Amniotic stem cell (primary cell): ENCODE results near the gene WNK4.

Experiments used
- DNase-seq: peaks from one replicate; lab custom pipeline; 2025; lab: John Stamatoyannopoulos, UW

Gene WNK4

DNA sequence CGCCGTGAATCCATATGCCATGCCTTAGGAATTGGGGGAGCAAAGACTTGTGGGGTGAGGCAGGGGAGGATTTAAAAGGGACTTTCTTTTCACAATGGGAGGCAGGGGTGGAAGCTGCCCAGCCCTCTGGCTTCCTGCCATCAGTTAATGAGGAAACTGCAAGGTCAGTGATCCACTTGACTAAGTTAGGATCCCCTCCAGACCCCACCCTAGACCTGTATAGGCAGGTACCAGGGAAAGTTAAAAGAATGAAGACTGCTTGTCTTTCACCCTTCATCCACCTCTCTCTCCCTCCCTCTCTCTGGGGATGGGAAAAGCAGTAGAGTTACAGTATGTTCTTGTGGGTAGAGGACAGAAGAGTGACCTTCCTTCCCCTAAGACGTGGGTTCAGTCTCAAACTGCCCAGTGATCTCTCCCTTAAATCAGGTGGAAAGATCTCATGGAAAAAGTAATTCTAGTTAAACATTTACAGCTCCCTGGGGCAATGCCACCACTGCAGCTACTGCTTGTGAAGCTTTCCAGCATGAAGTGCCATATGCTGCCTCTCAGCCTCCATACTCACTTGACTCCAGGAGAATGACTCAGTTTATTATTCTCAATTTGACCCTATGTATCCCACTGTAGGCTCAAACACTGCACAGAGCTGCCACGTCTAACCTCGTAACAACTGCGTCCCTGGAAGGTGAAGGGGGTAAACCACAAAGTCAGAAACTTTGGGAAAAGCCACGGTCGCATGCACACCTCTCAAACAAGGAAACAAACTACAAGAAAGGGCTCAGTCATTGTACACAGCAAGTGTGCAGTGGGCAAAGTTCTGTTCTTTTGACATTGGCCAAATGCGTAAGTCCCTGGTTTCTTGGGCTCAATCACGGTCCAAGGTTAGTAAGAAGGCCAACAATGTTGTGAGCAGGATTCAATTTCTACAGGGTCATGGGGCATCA lies 16.9 kb downstream of the WNK4 start:
- DNase-seq, result no peak

DNA sequence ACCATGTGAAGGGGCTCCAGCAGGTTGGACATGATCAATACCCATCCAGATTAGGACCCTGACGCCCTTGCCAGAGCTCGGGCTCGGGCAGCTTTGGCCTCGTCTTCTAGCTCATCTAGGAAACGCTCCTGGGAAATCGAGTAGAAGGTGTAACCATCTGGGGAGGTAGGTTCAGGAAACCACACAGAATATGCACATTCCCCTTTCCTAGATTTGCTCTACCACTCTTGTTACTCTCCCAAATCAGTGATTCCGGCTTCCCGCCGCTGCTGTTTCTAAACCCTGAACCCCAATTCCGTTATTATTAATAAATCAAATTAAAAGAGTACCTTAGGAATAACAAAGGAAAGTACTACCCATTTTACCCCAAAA lies 17.6 kb downstream of the WNK4 start:
- DNase-seq, result no peak

DNA sequence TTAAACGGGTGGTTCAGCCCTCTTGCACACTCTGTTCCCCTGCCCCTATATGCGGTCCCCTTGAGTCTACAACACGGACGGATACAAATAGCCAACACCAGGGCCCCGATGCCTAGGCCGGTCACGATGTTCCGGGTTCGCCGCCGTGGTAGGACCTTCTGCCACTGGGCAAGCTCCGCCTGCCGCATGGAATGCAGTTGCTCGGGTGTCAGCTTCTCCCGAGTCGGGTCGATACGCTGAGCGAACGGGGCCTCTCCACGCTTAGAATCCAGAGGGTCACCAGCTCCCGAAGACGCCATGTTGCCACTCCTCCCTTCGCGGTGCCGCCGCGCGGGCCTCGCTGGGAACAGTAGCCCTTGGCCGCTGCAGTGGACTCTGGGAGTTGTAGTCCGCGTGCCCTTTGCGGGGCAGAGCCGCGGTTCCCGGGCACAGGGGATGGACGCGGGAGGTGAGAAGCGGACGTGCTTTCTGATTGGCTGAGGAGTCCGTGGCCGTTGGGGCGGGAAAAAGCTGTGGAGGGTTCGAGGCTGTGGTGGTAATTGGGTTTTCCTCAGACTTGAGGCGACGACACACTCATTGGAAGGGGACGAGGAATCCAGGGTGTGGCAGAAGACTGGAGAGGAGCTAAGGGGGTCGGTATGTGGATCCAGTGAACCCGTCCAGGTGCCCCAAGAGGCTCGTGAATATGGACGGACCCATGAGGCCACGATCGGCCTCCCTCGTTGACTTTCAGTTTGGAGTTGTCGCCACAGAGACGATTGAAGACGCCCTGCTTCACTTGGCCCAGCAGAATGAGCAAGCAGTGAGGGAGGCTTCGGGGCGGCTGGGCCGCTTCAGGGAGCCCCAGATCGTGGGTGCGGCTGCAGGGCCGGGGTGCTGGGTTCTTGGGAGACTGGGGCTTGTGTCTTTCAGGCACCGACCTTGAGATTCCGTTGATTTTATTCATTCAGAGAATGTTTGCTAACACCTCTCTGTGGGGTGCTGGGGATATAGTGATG lies 18.3 kb downstream of the WNK4 start, which contains the start of the genes CNTD1 and COA3:
Gene CNTD1 (plus strand): TSS at position 479 of the 998 bp plus-strand sequence. CDS start 207 bp downstream, at position 686.
Gene COA3 (minus strand): TSS at position 322 of the 998 bp plus-strand sequence. CDS start 23 bp downstream, at position 299.
- DNase-seq, result peak; percentile 44

DNA sequence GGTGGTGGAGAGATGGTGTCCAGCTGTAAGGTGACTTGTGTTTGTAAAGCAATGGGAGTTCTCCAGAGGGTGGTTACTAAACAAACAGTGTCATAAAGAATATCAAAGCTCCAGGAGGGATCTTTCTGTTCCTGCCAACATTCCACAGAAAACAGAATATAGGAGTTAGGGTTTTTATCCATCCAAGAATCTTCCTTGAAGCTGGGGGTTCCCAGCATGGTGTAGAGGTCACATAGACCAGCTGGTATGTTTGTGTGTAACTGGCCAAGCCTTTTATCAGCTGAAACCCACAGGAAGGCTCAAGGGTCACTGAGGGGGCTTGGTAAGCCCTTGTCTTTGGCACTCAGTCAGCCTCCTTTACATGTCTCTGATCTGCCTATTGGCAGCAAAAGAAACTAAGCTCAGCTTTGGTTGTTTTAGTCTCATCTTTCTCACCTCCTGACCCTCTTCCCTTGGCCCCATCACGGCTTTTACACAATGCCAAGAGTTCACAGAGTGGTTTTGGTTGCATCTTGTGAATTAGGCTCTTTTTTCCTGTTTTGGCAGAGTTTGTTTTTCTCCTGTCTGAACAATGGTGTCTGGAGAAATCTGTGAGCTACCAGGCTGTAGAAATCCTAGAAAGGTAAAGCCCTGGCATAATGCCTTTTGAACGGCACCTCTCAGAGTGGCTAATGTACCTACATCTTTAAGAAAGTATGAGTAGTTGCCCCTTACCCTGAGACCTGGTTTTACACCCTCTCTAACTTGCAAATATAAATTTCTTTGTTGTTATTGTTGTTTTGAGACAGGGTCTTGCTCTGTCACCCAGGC lies 22.9 kb downstream of the WNK4 start:
- no peak for DNase-seq

DNA sequence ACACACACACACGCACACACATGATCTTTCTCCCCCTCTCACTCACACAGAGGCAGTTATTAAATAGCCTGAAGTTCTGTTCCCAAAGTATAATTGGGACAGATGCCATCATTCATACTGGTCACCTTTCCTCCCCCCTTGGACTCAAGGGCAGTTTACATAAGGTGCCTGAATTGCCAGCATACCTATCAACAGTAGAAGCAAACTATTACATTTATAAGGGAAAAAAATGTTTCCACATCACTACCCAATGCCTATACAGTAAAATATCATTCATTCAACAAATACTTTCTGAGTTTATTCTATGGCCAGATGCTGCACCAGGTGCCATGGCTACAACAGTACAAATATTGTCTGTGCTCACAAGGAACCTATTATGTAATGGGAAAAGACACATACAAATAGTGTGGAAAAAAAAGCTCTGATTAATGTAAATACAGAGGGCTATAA lies 24.5 kb downstream of the WNK4 start:
- no peak for DNase-seq

DNA sequence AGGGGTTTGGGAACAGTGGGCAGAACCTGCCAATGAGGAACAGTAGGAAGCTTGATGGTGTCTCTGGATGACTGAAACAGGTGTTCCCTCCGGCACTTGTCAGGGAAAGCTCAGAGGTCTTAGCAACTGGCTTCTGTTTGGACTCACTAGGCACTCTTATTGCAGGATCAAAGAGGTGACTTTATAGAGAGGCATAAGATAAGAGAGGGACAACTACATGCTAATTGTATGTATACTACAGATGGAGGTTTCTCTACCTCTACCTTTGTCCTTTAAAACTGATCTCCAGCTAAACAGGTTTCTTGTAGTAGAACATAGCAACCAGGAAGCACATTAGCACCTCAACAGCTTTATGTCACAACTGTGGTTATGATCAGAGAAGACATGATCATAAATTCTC lies 25.8 kb downstream of the WNK4 start:
- no peak for DNase-seq

DNA sequence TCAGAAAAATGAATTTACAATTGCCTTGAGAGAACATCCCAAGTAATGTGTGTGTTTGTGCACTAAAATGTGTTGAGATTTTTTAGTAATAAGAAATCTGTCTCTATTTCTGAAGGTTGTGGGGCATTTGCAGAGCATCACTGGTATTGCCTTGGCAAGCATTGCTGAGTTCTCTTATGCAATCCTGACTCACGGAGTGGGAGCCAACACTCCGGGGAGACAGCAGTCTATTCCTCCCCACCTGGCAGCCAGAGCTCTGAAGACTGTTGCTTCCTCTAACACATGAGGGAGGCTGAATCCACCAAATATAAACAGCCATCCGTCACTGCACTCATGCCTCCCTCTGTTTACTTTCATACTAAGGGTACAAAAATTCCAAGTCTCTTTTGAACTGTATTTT lies 28.8 kb downstream of the WNK4 start:
- DNase-seq, result no peak

DNA sequence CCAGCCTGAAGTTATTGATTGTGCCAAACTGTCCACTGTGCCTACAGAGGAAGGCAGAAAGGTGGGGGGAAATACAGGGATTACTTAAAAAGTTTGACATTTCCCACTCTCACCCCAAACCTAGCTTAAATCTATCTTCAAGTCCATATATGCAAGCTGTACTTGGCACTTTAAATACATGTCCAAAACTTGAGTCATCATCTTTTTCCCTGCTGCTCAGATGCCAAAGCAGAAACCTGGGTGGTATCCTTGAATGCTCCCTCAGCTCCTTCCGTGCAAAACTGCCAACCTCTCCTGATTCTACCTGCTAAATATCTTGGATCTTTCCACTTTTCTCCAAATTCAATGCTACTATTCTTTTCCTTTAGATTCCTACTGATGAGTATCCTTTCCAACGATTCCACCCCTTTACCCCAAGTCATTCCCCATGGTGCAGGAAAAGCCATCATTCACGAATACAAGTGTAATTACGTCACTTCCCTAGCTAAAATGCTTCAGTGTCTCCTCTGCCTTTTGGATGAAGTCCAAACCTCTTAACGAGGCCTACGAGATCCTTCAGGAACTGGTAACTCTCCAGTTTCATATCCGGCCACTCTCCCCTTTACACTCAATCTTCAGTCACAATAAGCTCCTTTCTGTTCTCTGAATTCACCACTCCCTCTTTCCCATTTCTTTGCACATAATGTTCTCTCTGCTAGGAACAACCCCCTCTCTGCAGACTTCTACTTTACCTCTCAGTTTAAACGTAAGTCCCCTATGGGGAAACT lies 34.4 kb downstream of the WNK4 start:
- DNase-seq, result no peak

DNA sequence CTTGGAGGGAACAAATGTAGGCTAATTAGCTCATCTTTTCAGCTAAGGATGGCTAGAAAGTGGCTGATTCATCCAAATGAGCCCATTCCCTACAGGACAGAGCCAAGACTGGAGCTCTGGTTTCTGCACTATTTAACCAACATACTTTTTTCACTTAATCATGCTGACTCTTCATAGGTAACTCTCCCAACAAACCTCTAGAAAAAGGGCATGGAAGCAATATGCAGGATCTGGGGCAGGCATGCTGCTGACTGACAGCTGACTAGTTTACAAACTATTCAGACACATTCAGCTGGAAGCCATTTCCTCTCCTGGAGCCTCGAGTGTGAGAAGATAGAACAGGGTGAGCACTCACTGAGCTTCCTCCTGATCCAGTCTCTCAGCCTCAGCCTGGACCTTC lies 37.5 kb downstream of the WNK4 start:
- DNase-seq, result no peak

DNA sequence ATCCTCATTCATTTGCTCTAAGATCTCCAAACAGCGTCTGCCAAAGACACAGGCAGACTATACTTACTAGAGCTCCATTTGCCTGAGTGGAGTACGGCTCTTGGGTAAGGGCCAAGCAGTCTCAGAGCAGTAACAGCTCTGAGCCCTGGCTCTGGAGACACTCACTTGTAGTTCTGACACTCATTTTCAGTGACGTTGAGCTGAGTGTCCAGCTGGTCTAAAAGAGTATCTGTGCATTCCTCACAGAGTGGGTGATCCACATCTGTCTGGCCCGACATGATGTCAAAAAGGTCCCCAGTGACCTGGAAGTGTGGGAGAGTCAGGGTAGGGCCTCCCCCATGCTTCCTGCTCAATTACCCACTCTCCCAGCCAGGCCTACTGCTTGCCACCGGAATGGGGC lies 38.0 kb downstream of the WNK4 start:
- DNase-seq, result no peak

DNA sequence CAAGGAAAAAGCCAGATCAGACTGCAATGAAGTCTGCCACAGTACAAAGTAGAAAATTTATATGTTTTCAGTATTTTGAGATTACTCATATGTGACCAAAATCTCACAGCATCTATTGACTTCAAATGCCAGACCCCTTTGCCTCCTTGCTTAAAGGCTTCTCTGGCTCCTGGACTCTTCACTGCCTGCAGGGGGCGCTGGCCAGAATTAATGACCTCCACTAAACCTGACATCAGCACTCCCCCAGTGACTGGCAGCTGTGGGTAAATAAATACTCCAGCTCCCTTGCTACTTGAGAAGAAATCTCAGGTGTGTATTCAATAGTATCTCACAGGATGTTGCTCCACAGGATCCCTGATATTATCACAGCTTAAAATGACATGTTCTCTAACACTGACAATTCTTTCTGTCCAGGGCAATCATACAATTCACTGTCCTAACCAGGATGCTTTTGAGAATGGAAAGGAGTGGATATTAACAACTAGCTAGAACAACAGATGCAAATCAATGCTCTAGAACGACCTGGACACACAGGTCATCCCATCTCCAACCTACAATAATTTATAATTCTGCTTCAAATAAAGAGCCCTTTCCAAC lies 39.6 kb downstream of the WNK4 start:
- peak; percentile 46 for DNase-seq

DNA sequence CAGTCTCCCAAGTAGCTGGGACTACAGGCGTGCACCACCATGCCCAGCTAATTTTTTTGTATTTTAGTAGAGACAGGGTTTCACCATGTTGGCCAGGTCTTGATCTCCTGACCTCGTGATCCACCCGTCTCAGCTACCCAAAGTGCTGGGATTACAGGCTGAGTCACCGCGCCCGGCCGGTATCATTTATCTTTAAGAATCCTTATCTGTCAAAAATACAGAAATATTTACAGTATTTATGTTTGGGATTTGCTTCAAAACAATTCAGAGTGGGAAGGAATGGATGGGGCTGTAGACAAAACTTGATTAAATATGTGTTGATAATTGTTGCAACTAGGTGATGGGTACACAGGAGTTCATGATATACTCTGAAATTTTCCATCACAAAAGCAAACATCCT lies 40.8 kb downstream of the WNK4 start:
- no peak for DNase-seq

DNA sequence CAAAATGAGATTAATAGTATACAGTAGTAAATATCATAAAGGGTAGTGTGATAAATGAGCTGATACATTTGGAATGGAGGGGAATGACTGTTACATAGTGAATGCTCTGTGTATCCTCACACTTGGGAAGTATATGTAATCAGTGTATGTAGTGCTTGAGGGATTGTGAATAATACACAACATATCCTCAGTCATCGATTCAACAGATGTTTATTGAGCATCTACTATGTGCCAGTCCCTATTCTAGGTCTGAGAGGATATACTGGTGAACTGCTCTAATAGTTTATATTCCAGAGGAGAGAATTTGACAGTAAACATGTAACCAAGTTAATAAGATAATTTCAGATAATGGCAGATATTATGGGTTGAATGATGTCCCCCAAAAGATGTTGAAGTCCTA lies 47.1 kb downstream of the WNK4 start:
- DNase-seq, result no peak

DNA sequence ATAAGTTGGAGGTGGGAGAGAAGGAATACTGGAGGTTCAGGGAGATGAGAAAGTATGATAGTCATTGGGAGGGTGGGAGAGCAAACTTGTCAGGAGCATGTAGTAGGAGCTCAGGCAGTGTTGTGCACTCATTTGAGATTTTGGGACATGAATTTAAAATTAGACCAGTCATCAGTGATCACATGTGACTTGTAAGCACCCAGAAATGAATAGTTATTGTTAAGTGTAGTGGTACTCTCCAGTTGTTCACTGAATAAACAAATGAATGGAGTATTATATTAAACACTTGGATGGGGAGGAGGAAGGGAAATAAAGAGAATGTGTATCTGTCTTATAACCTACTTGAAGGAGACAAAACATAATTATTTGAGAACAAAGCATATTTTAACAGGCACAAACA lies 50.6 kb downstream of the WNK4 start:
- no peak for DNase-seq

DNA sequence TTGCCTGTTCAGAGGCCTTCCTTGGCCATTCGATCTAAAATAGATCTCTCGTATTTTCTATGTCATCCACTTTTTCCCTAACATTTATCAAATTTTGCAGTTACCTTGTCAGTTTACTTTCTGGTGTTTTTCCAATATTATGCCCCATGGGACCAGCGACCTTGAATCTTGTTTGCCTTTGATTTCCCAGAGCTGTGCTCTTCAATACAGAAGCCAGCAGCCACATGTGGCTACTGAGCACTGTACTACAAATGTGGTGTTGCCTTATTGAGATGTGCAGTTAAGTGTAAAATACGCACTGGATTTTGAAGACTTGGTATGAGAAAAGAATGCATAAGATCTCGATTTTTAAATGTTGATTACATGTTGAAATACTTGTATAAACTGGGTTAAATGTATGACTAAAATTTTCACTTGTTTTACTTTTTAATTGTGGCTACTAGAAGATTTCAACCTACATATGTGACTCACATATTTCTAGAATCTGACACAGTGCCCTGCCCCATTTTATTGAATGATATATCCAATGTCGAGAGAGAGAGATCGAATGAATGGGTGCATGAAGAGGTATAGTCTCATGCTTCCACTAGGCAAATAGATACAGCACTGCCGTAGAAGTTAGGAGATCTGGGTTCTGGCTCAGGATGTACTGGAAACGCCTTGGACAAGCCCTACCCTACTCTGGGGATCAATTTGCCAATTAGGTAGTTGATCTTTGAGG lies 52.0 kb downstream of the WNK4 start:
- no peak for DNase-seq

DNA sequence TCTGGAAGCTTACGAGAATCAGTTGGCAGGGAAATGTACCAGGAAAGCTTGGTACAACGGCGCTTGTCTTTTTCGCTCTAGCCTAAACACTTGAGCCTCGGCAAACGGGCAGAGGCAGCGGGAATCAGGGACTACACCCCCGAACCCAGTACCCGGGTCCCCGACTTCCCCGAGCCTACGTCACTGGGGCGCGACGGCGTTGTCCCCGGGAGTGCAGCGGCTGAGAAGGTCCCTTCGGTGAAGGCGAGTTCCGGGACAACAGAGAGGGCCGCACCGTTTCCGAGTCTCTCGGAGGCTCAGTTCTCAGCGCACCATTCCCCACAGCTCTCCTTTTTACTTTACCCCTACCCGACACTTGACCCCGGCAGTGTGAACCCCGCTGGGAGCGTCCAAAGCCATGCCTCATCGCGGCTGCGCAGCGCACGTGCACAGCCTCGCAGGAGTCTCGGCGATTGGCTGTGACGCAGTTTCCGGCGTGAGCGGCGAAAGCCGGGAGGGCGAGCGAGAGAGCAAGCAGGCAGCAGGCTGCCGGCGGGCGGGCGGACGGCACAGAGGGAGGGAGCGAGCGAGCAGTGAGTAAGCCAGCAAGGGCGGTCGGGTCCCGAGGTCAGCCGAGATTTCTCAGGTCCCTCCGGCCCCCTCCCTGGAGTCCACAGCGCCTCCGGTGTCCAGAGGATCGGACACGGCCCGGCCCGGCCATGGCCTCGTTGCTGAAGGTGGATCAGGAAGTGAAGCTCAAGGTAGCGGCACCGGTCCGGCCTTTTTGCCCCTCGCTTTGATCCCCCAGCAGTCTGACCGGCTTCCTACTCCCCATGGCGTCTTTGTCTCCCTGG lies 52.7 kb downstream of the WNK4 start, which contains the start of gene PSME3:
Gene PSME3 (plus strand): TSS at position 464 of the 833 bp plus-strand sequence. CDS start 235 bp downstream, at position 699.
- peak; percentile 88 for DNase-seq

DNA sequence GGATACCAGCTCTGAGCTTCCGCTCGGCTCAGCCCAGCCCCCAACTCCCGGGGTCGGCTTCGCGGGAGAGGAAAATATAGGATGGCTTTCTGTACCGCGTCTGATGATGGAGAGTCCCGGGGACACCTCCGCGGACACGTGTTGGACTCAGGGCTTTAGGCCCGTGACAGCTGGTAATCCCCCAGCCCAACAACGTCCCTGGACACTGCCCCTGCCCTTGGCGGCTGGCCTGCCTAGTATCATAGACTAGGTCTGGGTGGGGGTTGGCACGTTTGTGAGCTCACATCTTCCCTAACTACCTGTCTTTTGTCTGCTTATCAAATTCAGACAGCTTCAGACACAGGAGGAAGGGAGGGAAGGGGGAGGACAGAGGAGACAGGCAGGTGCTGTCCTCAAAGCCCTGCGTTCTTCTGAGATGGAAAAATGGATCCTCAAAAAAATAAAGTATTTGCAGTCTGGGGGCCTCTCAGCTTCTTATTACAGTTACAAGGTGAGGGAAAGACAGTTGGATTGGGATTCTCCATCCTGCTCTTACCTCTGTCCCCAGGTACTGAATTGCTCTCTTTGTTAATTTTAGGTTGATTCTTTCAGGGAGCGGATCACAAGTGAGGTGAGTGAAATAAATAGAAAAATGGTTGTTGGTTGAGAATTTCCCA lies 53.5 kb downstream of the WNK4 start:
- no peak for DNase-seq

DNA sequence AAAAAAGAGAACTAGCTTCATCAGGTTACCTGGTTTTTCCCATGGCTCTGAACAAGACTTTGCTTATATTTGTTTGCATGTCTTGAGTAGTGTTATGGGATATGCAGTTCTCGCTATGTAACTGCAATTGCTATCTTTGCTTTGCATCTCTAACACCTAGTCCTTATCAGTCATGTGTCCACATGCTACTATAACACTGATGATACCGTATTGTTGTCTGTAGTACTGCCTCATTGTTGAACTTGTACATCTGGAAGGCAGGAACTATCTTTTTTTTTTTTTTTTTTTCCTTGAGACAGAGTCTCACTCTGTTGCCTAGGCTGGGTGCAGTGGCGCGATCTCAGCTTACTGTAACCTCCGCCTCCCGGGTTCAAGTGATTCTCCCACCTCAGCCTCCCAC lies 55.3 kb downstream of the WNK4 start:
- no peak for DNase-seq
